Lung (tissue), 12 donors: ENCODE results near the gene DAB1. TPM values are rescaled to one million over a fixed set of nuclear protein-coding genes. Genes with fewer than 3 reads are reported as not detected.

Experiments used
- ATAC-seq: fragments of 200-7000 bp; cut with Tn5 transposase; one replicate; pipeline ENCODE4 v1.9.1; 2020; ENCODE audit warnings: moderate number of reproducible peaks; ENCODE audit not compliant: insufficient read depth, low FRiP score
- DNase-seq, 3 donors: peaks; one replicate each; pipeline ENCODE4 v3.0.0-alpha.2; 2013 to 2017
- H3K27ac ChIP-seq, 2 donors: one replicate each; pipeline ENCODE4 v1.5.1; 2013; ENCODE audit warnings: mild to moderate bottlenecking in 2 of 2, moderate library complexity in 2 of 2, control low read depth in 1 of 2, inconsistent platforms in 1 of 2, low read depth in 1 of 2, low read length in 1 of 2
- H3K27me3 ChIP-seq, 3 donors: one replicate each; pipeline ENCODE4 v1.5.1; 2013; ENCODE audit warnings: low read length in 2 of 3; ENCODE audit not compliant: control insufficient read depth in 3 of 3, insufficient read depth in 3 of 3
- H3K36me3 ChIP-seq, 4 donors: one replicate each; pipeline ENCODE4 v1.5.1; 2013; ENCODE audit warnings: low read length in 4 of 4, mild to moderate bottlenecking in 1 of 4, moderate library complexity in 1 of 4; ENCODE audit not compliant: control insufficient read depth in 4 of 4, insufficient read depth in 4 of 4
- H3K4me1 ChIP-seq, 5 donors: one replicate each; pipeline ENCODE4 v1.5.1; 2013; ENCODE audit warnings: low read length in 5 of 5, mild to moderate bottlenecking in 2 of 5, moderate library complexity in 1 of 5; ENCODE audit not compliant: control insufficient read depth in 5 of 5, insufficient read depth in 5 of 5
- H3K4me3 ChIP-seq: one replicate; pipeline ENCODE4 v1.5.1; 2013; ENCODE audit warnings: mild to moderate bottlenecking, control low read depth, moderate library complexity
- H3K9ac ChIP-seq, 2 donors: one replicate each; pipeline ENCODE4 v1.5.1; 2013; ENCODE audit warnings: low read length in 2 of 2, control low read depth in 1 of 2; ENCODE audit not compliant: insufficient read depth in 1 of 2
- H3K9me3 ChIP-seq, 4 donors: one replicate each; pipeline ENCODE4 v1.5.1; 2013; ENCODE audit warnings: low read length in 3 of 4, mild to moderate bottlenecking in 1 of 4, moderate library complexity in 1 of 4; ENCODE audit not compliant: control insufficient read depth in 4 of 4, insufficient read depth in 3 of 4
- CTCF ChIP-seq: IDR thresholded peaks from 2 replicates; pipeline ENCODE4 v1.5.1; 2012; ENCODE audit warnings: mild to moderate bottlenecking; ENCODE audit errors: control extremely low read depth, extremely low read depth
- WGBS, 2 donors: extraction: QIAGEN DNeasy Blood & Tissue Kit; methylation state at CpG; one replicate each; pipeline ENCODE4 v1.1.7; 2013; 5-methylcytosine and 5-hydroxymethylcytosine counted together
- polyA plus RNA-seq, 2 donors: library from polyadenylated mRNA; stranded (reverse); fragments of 200-250 nt; gene quantifications; one replicate each; pipeline ENCODE4 v1.2.1, GENCODE V29; 2013
- total RNA-seq, 2 donors: library from RNA; depleted of rRNA in 1 of 2; stranded (reverse); fragments of >200 nt in 1 of 2; gene quantifications; one replicate each; pipeline ENCODE4 v1.2.1, GENCODE V29; 2014 to 2021
- donor health status: control.
- donor health status: control.
- donor health status: Bipolar disorder and iron deficiency.
- donor health status: healthy.
- donor health status: DM: yes; HTN: yes; CAD: no.

DAB1 gene
- total and polyA plus RNA-seq, 4 donors = 0.06 to 0.77 (median 0.10) TPM

DNA sequence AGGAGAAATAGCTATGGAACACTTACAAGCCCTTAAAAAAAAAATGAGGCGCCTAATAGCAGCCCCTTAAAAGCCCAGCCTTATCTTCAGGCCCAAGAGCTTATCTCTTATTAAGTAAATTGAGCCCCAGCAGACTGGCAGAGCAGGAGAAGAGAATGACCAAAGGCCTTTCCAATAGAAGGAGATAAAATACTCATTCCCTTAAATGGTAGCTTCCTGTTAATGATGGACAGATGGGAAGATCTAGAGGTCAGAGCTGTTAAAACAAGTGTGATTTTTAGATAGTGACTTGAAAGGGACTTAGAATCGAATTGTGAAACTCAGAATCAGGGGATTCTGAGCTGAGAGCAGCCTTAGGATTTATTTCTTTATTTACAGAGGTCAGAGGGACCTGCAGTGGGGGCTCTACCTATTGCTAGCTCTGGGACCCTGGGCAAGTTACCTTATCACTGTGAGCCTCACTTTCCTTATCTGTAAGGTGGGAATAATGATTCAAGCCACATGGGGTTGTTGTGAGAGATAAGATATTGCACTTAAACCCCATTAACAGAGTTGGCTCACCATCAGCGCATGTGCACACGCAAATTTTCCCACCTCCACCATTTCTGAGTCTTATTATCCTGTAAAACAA, 356.8 kb downstream of the DAB1 start:
- 66 to 71% methylated on average over 4 of the region's 4 CpGs for WGBS, 2 donors
- Histone ChIP-seq H3K36me3 (no peaks in the 10 kb centered on the region), H3K27me3 (no peaks in the 10 kb centered on the region), H3K4me1 (peaks cover 0 to 5% (median 0%) of the 10 kb centered on the region in 5 donors), H3K4me3 (no peak overlapping the region), H3K27ac (no peak overlapping the region), H3K9ac (no peak overlapping the region), H3K9me3 (no peaks in the 10 kb centered on the region)
- DNase-seq (peak in 2 of 3 donors; percentile 1 to 28), ATAC-seq (no peak)
- no peak for TF ChIP-seq CTCF

- no peak for TF ChIP-seq CTCF
- Histone ChIP-seq H3K27ac (no peak overlapping the region), H3K4me3 (no peak overlapping the region), H3K9me3 (no peaks in the 10 kb centered on the region), H3K27me3 (no peaks in the 10 kb centered on the region), H3K9ac (no peak overlapping the region), H3K36me3 (no peaks in the 10 kb centered on the region), H3K4me1 (peaks cover 0 to 5% (median 0%) of the 10 kb centered on the region in 5 donors)
- ATAC-seq (no peak), DNase-seq (no peak)
- WGBS, 2 donors = 92 to 98% methylated on average over 3 of the region's 3 CpGs
These were observed 358.4 kb downstream of the DAB1 start for GRCh38 chr1:57065442-57065841.

- H3K27ac ChIP-seq = no peak overlapping the region
- no peak overlapping the region for H3K9ac ChIP-seq
- peaks cover 0 to 5% (median 0%) of the 10 kb centered on the region in 5 donors for H3K4me1 ChIP-seq
- WGBS, 2 donors = 74 to 86% methylated on average over 7 of the region's 7 CpGs
- H3K36me3 ChIP-seq = no peaks in the 10 kb centered on the region
- H3K27me3 ChIP-seq = no peaks in the 10 kb centered on the region
- no peak for TF ChIP-seq CTCF
- no peak overlapping the region for H3K4me3 ChIP-seq
- no peaks in the 10 kb centered on the region for H3K9me3 ChIP-seq
- no peak for ATAC-seq
- DNase-seq = no peak
These were observed 359.3 kb downstream of the DAB1 start for GRCh38 chr1:57064379-57065140.
